Measurements from ENCODE around the gene NPHP3.
"Not testable (repeated sequence)": the region's sequence is repeated elsewhere in the genome, so short reads cannot be mapped to it uniquely, and the experiment has no call there.

Gene NPHP3

GRCh38 chr3:132641427-132641826, 80.8 kb downstream of the NPHP3 start:
- DNase-seq, result not testable (repeated sequence)

- no peak for DNase-seq
Observed at GRCh38 chr3:132638706-132639105, 83.5 kb downstream of the NPHP3 start.

DNA sequence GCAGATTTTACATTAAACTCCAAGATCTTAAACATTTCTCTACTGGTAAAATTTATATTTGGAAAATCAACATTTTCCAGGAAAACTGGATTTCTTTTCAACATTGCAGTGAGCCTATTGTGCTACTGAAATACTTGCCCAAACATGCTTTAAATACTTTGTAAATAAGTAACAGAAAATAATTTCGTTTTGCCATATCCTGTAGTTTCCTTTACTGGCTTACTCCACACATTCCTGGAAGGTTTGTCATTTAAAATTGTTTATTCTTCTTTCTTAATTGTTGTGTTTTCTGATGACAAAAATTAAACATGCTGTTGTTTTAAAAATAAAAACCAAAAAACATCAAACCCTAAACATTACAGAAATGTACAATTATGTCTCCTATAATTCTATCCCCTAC, 84.6 kb downstream of the NPHP3 start:
- no peak for DNase-seq

GRCh38 chr3:132635052-132635451, 87.2 kb downstream of the NPHP3 start:
- DNase-seq, result no peak
